ENCODE data around the gene SMCHD1. TPM values are rescaled to one million over a fixed set of nuclear protein-coding genes. Genes with fewer than 3 reads are reported as not detected.
A peak's percentile ranks its signal among the peaks of the same experiment; 100 is the strongest.

Gene SMCHD1
- total and polyA plus RNA-seq, 3 experiments from 2014 or later = 42.9 to 93.7 (median 89.5) TPM

DNA sequence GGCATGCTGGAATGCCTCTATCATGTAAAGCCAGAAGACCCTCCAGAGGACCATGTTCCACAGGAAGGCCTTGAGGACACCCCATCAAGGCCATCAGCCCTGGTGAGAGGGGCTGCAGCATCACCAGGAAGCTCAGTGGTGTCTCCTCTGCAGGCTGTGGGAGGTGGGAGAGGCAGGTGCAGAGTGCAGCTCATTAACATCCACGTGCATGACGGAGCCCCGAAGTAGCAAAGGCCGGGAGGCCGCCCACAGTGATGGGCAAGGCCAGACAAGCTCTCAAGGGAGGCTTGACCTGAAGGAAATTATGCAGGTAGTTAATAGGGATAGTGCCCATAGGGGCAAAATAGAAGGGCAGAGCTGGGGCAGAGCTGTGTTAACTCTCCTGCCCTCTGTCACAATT, 30.3 kb upstream of the SMCHD1 start:
- POLR2A ChIA-PET = interaction anchor here (1.2 kb wide), 1 partner anchor 11 kb away, joined by 5 read pairs; no protein-coding TSS in a partner anchor
- CTCF ChIA-PET = interaction anchor here (1.2 kb wide), 1 partner anchor 46 kb away, joined by 3 read pairs; no protein-coding TSS in a partner anchor
- no peak overlapping the region for H3K4me3 Mint-ChIP-seq

DNA sequence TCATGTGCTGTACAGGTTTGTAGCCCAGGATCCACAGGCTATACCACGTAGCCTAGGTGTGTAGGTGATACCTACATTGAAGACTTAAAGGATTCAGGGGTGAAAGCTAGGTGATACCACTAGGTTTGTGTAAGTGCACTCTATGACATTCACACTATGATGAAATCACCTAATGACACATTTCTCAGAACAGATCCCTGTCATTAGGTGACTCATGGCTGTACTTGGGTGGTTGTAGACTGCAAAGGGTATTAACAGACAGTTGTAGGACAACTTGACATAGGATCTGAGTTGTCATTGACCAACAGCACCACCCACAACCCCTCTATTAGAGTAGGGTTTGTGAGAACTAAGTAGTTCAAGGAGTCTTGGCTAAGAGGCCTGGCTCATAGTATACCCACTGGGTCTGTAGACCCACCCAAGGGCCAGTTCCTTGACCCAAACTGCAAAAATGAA, 27.7 kb upstream of the SMCHD1 start:
- DNase-seq = no peak
- no peaks in the 10 kb centered on the region for H3K9me3 ChIP-seq (ENCODE audit: low read length)
- Mint-ChIP-seq H3K27ac (peak overlapping the region in 1 of 8 donors; percentile 45), H3K36me3 (peaks cover 0 to 1% (median 0%) of the 10 kb centered on the region in 3 donors), H3K4me1 (peaks cover 20 to 34% (median 24%) of the 10 kb centered on the region in 3 donors), H3K27me3 (no peaks in the 10 kb centered on the region), H3K9me3 (no peaks in the 10 kb centered on the region), H3K4me3 (no peak overlapping the region)
- H3K36me3 ChIP-seq (ENCODE audit: insufficient read depth, low read length) = no peaks in the 10 kb centered on the region
- H3K27ac ChIP-seq (ENCODE audit: low read depth, low read length) = no peak overlapping the region
- no peak overlapping the region for H3K4me3 ChIP-seq (ENCODE audit: low read length)
- no peaks in the 10 kb centered on the region for H3K4me1 ChIP-seq (ENCODE audit: insufficient read depth, low read length)
- no peaks in the 10 kb centered on the region for H3K27me3 ChIP-seq (ENCODE audit: insufficient read depth, low read length, poor library complexity, severe bottlenecking)
- CTCF ChIA-PET = interaction anchor here (0.7 to 1.0 kb wide), 2 partner anchors 8 to 24 kb away, joined by 3 read pairs; no protein-coding TSS in a partner anchor
- POLR2A ChIA-PET = interaction anchor here (1.1 kb wide), 1 partner anchor 9 kb away, joined by 5 read pairs; no protein-coding TSS in a partner anchor

More for the DNA sequence above, 30.3 kb upstream of the SMCHD1 start:
- no peaks in the 10 kb centered on the region for H3K9me3 Mint-ChIP-seq
- H3K27ac ChIP-seq (ENCODE audit: low read depth, low read length) = no peak overlapping the region
- no peaks in the 10 kb centered on the region for H3K27me3 ChIP-seq (ENCODE audit: insufficient read depth, low read length, poor library complexity, severe bottlenecking)
- no peaks in the 10 kb centered on the region for H3K4me1 ChIP-seq (ENCODE audit: insufficient read depth, low read length)
- no peak overlapping the region for H3K27ac Mint-ChIP-seq
- H3K36me3 ChIP-seq (ENCODE audit: insufficient read depth, low read length) = no peaks in the 10 kb centered on the region
- H3K27me3 Mint-ChIP-seq = no peaks in the 10 kb centered on the region
- no peak for DNase-seq
- no peaks in the 10 kb centered on the region for H3K36me3 Mint-ChIP-seq
- no peaks in the 10 kb centered on the region for H3K9me3 ChIP-seq (ENCODE audit: low read length)
- peaks cover 4 to 17% (median 5%) of the 10 kb centered on the region in 3 donors for H3K4me1 Mint-ChIP-seq
- no peak overlapping the region for H3K4me3 ChIP-seq (ENCODE audit: low read length)

DNA sequence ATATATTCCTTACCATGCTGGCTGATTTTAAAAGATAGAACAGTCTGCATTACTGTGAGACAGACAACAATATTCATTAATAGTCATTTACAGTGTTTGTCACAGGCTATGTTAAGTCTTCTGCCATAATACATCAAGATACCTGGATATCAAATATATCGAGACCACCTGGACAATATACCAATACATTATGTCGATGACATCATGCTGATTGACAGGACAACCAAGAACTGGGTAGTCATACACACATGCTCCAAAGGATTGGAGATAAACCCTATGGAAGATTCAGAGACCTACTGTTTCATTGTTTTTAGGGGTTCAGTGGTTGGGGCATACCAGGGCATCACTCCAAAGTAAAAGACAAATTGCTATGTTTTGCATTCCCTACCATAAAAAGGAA, 26.5 kb upstream of the SMCHD1 start:
- no peaks in the 10 kb centered on the region for H3K9me3 ChIP-seq (ENCODE audit: low read length)
- H3K27me3 Mint-ChIP-seq = no peaks in the 10 kb centered on the region
- peaks cover 0 to 2% (median 0%) of the 10 kb centered on the region in 5 donors for H3K9me3 Mint-ChIP-seq
- peaks cover 0 to 1% (median 0%) of the 10 kb centered on the region in 3 donors for H3K36me3 Mint-ChIP-seq
- ChIA-PET POLR2A (interaction anchor here (1.1 kb wide), 1 partner anchor 8 kb away, joined by 5 read pairs; no protein-coding TSS in a partner anchor), CTCF (no interaction called here)
- H3K4me1 Mint-ChIP-seq = peaks cover 28 to 45% (median 34%) of the 10 kb centered on the region in 3 donors
- H3K27me3 ChIP-seq (ENCODE audit: insufficient read depth, low read length, poor library complexity, severe bottlenecking) = no peaks in the 10 kb centered on the region
- no peak overlapping the region for H3K4me3 Mint-ChIP-seq
- DNase-seq = no peak
- no peak overlapping the region for H3K27ac ChIP-seq (ENCODE audit: low read depth, low read length)
- H3K4me3 ChIP-seq (ENCODE audit: low read length) = no peak overlapping the region
- H3K27ac Mint-ChIP-seq = no peak overlapping the region
- peaks cover 2% of the 10 kb centered on the region for H3K4me1 ChIP-seq (ENCODE audit: insufficient read depth, low read length)
- no peaks in the 10 kb centered on the region for H3K36me3 ChIP-seq (ENCODE audit: insufficient read depth, low read length)

DNA sequence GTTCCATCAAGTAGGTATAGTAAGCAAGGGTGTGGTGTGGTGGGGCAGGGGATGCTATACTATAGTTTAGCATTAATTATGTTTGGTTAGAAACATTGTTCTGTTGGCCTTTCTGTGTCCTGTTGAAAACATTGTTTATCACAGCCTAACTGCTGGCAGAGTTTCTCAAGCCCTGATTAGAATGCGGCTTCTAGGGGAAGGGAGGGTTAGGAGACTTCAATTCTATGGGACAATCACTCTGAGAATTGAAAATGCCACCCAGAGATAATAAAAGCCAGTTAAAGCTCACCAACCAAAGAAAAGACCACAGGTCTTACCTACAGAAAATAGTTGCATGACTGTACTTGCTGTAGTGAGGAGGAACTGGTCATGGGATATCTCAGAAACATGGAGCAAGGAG, 19.9 kb upstream of the SMCHD1 start:
- CTCF ChIA-PET = interaction anchor here (1.5 to 2.5 kb wide), 7 partner anchors 16 to 65 kb away, joined by 4 to 53 read pairs (median 13); partner anchors contain the start of genes METTL4, NDC80 and SMCHD1
- POLR2A ChIA-PET = interaction anchor here (0.7 to 3.6 kb wide), 9 partner anchors 10 to 613 kb away, joined by 3 to 229 read pairs (median 17); partner anchors contain the start of genes METTL4, MYL12A, NDC80 and SMCHD1
- Mint-ChIP-seq H3K4me3 (peak overlapping the region in 5 of 7 donors; percentile 51 to 88 (median 86)), H3K27ac (peak overlapping the region; percentile 97 to 99 (median 98)), H3K9me3 (peaks cover 0 to 2% (median 0%) of the 10 kb centered on the region in 5 donors), H3K4me1 (peaks cover 90 to 94% (median 91%) of the 10 kb centered on the region in 3 donors), H3K27me3 (no peaks in the 10 kb centered on the region), H3K36me3 (peaks cover 0 to 3% (median 0%) of the 10 kb centered on the region in 3 donors)
- H3K36me3 ChIP-seq (ENCODE audit: insufficient read depth, low read length) = no peaks in the 10 kb centered on the region
- H3K27me3 ChIP-seq (ENCODE audit: insufficient read depth, low read length, poor library complexity, severe bottlenecking) = no peaks in the 10 kb centered on the region
- peaks cover 62% of the 10 kb centered on the region for H3K4me1 ChIP-seq (ENCODE audit: insufficient read depth, low read length)
- H3K27ac ChIP-seq (ENCODE audit: low read depth, low read length) = peak overlapping the region; percentile 82
- DNase-seq = no peak
- H3K4me3 ChIP-seq (ENCODE audit: low read length) = peak overlapping the region; percentile 51
- H3K9me3 ChIP-seq (ENCODE audit: low read length) = no peaks in the 10 kb centered on the region

DNA sequence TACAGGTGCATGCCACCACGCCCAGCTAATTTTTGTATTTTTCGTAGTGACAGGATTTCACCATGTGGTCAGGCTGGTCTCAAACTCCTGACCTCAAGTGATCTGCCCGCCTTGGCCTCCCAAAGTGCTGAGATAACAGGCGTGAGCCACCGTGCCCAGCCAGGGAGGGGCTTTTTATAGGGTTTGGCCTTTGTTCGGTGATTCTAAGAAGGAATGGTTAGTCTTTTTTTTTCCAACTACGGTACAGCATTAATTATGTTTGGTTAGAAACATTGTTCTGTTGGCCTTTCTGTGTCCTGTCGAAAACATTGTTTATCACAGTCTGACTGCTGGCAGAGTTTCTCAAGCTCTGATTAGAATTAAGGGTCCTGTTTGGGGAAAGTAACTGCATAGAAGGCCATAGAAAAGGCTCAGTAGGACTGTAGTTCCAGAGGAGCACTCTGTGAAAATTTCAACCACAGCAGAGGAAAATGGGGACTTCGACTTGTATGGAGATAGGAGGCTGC, 19.3 kb upstream of the SMCHD1 start:
- Mint-ChIP-seq H3K4me3 (peak overlapping the region; percentile 81 to 88 (median 86)), H3K27ac (peak overlapping the region; percentile 97 to 99 (median 98)), H3K4me1 (peaks cover 93 to 100% (median 95%) of the 10 kb centered on the region in 3 donors), H3K27me3 (no peaks in the 10 kb centered on the region), H3K36me3 (peaks cover 0 to 3% (median 0%) of the 10 kb centered on the region in 3 donors), H3K9me3 (peaks cover 0 to 2% (median 0%) of the 10 kb centered on the region in 5 donors)
- Histone ChIP-seq H3K27me3 (ENCODE audit: insufficient read depth, low read length, poor library complexity, severe bottlenecking) (no peaks in the 10 kb centered on the region), H3K27ac (ENCODE audit: low read depth, low read length) (peak overlapping the region; percentile 82), H3K36me3 (ENCODE audit: insufficient read depth, low read length) (no peaks in the 10 kb centered on the region), H3K9me3 (ENCODE audit: low read length) (no peaks in the 10 kb centered on the region), H3K4me1 (ENCODE audit: insufficient read depth, low read length) (peaks cover 68% of the 10 kb centered on the region), H3K4me3 (ENCODE audit: low read length) (peak overlapping the region; percentile 51)
- CTCF ChIA-PET = interaction anchor here (0.8 to 2.5 kb wide), 16 partner anchors 9 to 88 kb away, joined by 3 to 53 read pairs (median 6); partner anchors contain the start of genes METTL4, NDC80 and SMCHD1
- POLR2A ChIA-PET = interaction anchor here (1.0 to 3.6 kb wide), 19 partner anchors 8 to 969 kb away, joined by 3 to 229 read pairs (median 8); partner anchors contain the start of genes METTL4, MYL12A, NDC80 and SMCHD1
- DNase-seq = no peak

DNA sequence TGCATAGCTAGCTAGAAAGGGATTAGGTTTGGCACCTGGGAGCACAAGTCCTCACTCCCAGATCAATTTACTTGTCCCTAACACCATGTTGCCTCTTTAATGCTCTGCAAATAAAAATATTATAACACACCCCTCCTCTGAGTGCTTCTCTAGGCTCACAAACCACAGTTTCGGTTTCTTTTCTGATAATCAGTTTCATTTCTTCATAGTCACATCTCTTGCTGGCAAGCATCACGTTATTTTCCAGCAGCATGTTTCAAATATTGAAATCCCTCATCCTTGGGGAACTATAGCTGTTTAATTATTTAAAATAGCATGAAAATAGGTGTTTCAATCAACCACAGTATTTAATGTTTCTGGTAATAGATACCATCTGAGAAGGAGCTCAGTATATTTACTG, 13.9 kb upstream of the SMCHD1 start:
- Histone ChIP-seq H3K27me3 (ENCODE audit: insufficient read depth, low read length, poor library complexity, severe bottlenecking) (no peaks in the 10 kb centered on the region), H3K36me3 (ENCODE audit: insufficient read depth, low read length) (no peaks in the 10 kb centered on the region), H3K4me1 (ENCODE audit: insufficient read depth, low read length) (peaks cover 81% of the 10 kb centered on the region), H3K4me3 (ENCODE audit: low read length) (peak overlapping the region; percentile 32), H3K27ac (ENCODE audit: low read depth, low read length) (peak overlapping the region; percentile 14), H3K9me3 (ENCODE audit: low read length) (no peaks in the 10 kb centered on the region)
- DNase-seq = peak in 2 of 5 donors; percentile 49 to 59
- Mint-ChIP-seq H3K9me3 (no peaks in the 10 kb centered on the region), H3K4me3 (peak overlapping the region; percentile 55 to 89 (median 77)), H3K27ac (peak overlapping the region in 7 of 8 donors; percentile 85 to 99 (median 96)), H3K36me3 (no peaks in the 10 kb centered on the region), H3K4me1 (peaks cover 48 to 55% (median 55%) of the 10 kb centered on the region in 3 donors), H3K27me3 (no peaks in the 10 kb centered on the region)
- ChIA-PET CTCF (interaction anchor here (1.6 to 3.3 kb wide), 2 partner anchors 14 to 38 kb away, joined by 3 to 20 read pairs; partner anchors contain the start of gene SMCHD1), POLR2A (interaction anchor here (0.5 to 4.5 kb wide), 4 partner anchors 9 to 806 kb away, joined by 3 to 69 read pairs (median 4); partner anchors contain the start of gene SMCHD1)

DNA sequence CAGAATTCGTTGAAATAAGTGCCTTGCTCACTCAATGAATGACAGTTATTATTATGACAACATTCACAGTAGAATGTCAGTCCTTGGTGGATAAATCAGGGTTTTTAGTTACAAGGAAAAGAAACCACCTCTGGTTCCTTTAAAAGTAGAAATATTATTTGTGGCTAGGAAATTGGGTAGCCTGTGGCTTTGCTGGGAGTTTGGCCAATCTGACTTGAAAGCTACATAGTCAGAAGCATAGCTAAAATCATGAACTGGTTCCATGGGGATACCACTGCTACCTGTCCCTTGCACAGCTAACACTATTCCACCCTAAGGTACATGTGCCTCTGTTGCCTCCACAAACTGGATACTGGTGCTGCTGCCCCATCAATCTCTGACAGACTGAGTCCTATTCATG, 12.8 kb upstream of the SMCHD1 start:
- peak overlapping the region in 5 of 8 donors; percentile 77 to 99 (median 86) for H3K27ac Mint-ChIP-seq
- Histone ChIP-seq H3K36me3 (ENCODE audit: insufficient read depth, low read length) (no peaks in the 10 kb centered on the region), H3K27ac (ENCODE audit: low read depth, low read length) (no peak overlapping the region), H3K27me3 (ENCODE audit: insufficient read depth, low read length, poor library complexity, severe bottlenecking) (no peaks in the 10 kb centered on the region), H3K4me1 (ENCODE audit: insufficient read depth, low read length) (peaks cover 74% of the 10 kb centered on the region), H3K4me3 (ENCODE audit: low read length) (no peak overlapping the region), H3K9me3 (ENCODE audit: low read length) (no peaks in the 10 kb centered on the region)
- CTCF ChIA-PET = interaction anchor here (0.9 to 3.3 kb wide), 3 partner anchors 13 to 53 kb away, joined by 3 to 20 read pairs (median 3); partner anchors contain the start of gene SMCHD1
- no peaks in the 10 kb centered on the region for H3K9me3 Mint-ChIP-seq
- POLR2A ChIA-PET = interaction anchor here (1.2 to 4.5 kb wide), 2 partner anchors 8 to 14 kb away, joined by 3 to 69 read pairs; partner anchors contain the start of gene SMCHD1
- peaks cover 40 to 47% (median 44%) of the 10 kb centered on the region in 3 donors for H3K4me1 Mint-ChIP-seq
- no peaks in the 10 kb centered on the region for H3K27me3 Mint-ChIP-seq
- no peaks in the 10 kb centered on the region for H3K36me3 Mint-ChIP-seq
- H3K4me3 Mint-ChIP-seq = peak overlapping the region in 3 of 7 donors; percentile 18 to 39 (median 38)
- DNase-seq = no peak

Measured in CD8-positive, alpha-beta memory T cell (primary cell).